ENCODE data around the gene SLC39A10.
"Not testable (repeated sequence)": the region's sequence is repeated elsewhere in the genome, so short reads cannot be mapped to it uniquely, and the experiment has no call there.

Gene SLC39A10

GRCh38 chr2:195672674-195673073 is 15.6 kb downstream of the SLC39A10 start:
- DNase-seq (ENCODE audit: low read depth in 4 of 4, low spot score in 1 of 4) = no peak

- DNase-seq (ENCODE audit: low read depth in 4 of 4, low spot score in 1 of 4) = no peak
Measured at GRCh38 chr2:195674491-195675221, 17.6 kb downstream of the SLC39A10 start.

GRCh38 chr2:195675783-195676427 is 18.9 kb downstream of the SLC39A10 start:
- DNase-seq (ENCODE audit: low read depth in 4 of 4, low spot score in 1 of 4) = no peak

- no peak for DNase-seq (ENCODE audit: low read depth in 4 of 4, low spot score in 1 of 4)
Measured at GRCh38 chr2:195677290-195677689, 20.3 kb downstream of the SLC39A10 start.

GRCh38 chr2:195677884-195678283 is 20.9 kb downstream of the SLC39A10 start:
- no peak for DNase-seq (ENCODE audit: low read depth in 4 of 4, low spot score in 1 of 4)

GRCh38 chr2:195682077-195682476 is 25.1 kb downstream of the SLC39A10 start:
- no peak for DNase-seq (ENCODE audit: low read depth in 4 of 4, low spot score in 1 of 4)

- DNase-seq (ENCODE audit: low read depth in 4 of 4, low spot score in 1 of 4) = no peak
Measured at GRCh38 chr2:195683174-195683573, 26.1 kb downstream of the SLC39A10 start.

- no peak for DNase-seq (ENCODE audit: low read depth in 4 of 4, low spot score in 1 of 4)
Measured at GRCh38 chr2:195686564-195686963, 29.5 kb downstream of the SLC39A10 start.

GRCh38 chr2:195687320-195688086 is 30.5 kb downstream of the SLC39A10 start:
- no peak for DNase-seq (ENCODE audit: low read depth in 4 of 4, low spot score in 1 of 4)

- not testable (repeated sequence) for DNase-seq (ENCODE audit: low read depth in 4 of 4, low spot score in 1 of 4)
Measured at GRCh38 chr2:195692531-195692930, 35.5 kb downstream of the SLC39A10 start.

GRCh38 chr2:195694553-195694952 is 37.5 kb downstream of the SLC39A10 start:
- DNase-seq (ENCODE audit: low read depth in 4 of 4, low spot score in 1 of 4) = no peak

- DNase-seq (ENCODE audit: low read depth in 4 of 4, low spot score in 1 of 4) = no peak
Measured at GRCh38 chr2:195695002-195695631, 38.1 kb downstream of the SLC39A10 start.

GRCh38 chr2:195696012-195696411 is 39.0 kb downstream of the SLC39A10 start:
- no peak for DNase-seq (ENCODE audit: low read depth in 4 of 4, low spot score in 1 of 4)

- no peak for DNase-seq (ENCODE audit: low read depth in 4 of 4, low spot score in 1 of 4)
Measured at GRCh38 chr2:195697681-195698220, 40.7 kb downstream of the SLC39A10 start.

- no peak for DNase-seq (ENCODE audit: low read depth in 4 of 4, low spot score in 1 of 4)
Measured at GRCh38 chr2:195700480-195700879, 43.5 kb downstream of the SLC39A10 start.

- DNase-seq (ENCODE audit: low read depth in 4 of 4, low spot score in 1 of 4) = no peak
Measured at GRCh38 chr2:195706161-195706900, 49.3 kb downstream of the SLC39A10 start.

GRCh38 chr2:195709901-195710806 is 53.1 kb downstream of the SLC39A10 start:
- DNase-seq (ENCODE audit: low read depth in 4 of 4, low spot score in 1 of 4) = no peak

- no peak for DNase-seq (ENCODE audit: low read depth in 4 of 4, low spot score in 1 of 4)
Measured at GRCh38 chr2:195711478-195711877, 54.5 kb downstream of the SLC39A10 start.

GRCh38 chr2:195716466-195716865 is 59.4 kb downstream of the SLC39A10 start:
- no peak for DNase-seq (ENCODE audit: low read depth in 4 of 4, low spot score in 1 of 4)

GRCh38 chr2:195721042-195721441 is 64.0 kb downstream of the SLC39A10 start:
- no peak for DNase-seq (ENCODE audit: low read depth in 4 of 4, low spot score in 1 of 4)
